NCI-H2081 treated with DMSO at 0.1 percent for 48 hours (cell line): ENCODE measurements around the gene ADAMTS17.

Experiments used
- DNase-seq: peaks from one replicate; lab custom pipeline; 2025; lab: John Stamatoyannopoulos, UW

Gene ADAMTS17

GRCh38 chr15:100252359-100252758 is 89.4 kb downstream of the ADAMTS17 start:
- no peak for DNase-seq

- DNase-seq = no peak
These were observed 91.5 kb downstream of the ADAMTS17 start for GRCh38 chr15:100250176-100250800.

- DNase-seq = no peak
These were observed 92.5 kb downstream of the ADAMTS17 start for GRCh38 chr15:100249096-100249815.

GRCh38 chr15:100248236-100248635 is 93.5 kb downstream of the ADAMTS17 start:
- no peak for DNase-seq

GRCh38 chr15:100247228-100248225 is 94.2 kb downstream of the ADAMTS17 start:
- DNase-seq = no peak

GRCh38 chr15:100245855-100246254 is 95.9 kb downstream of the ADAMTS17 start:
- DNase-seq = no peak

GRCh38 chr15:100245487-100245820 is 96.3 kb downstream of the ADAMTS17 start:
- no peak for DNase-seq

- DNase-seq = no peak
These were observed 96.8 kb downstream of the ADAMTS17 start for GRCh38 chr15:100244796-100245486.

- DNase-seq = no peak
These were observed 98.8 kb downstream of the ADAMTS17 start for GRCh38 chr15:100242989-100243388.

- no peak for DNase-seq
These were observed 99.9 kb downstream of the ADAMTS17 start for GRCh38 chr15:100241572-100242482.

GRCh38 chr15:100236981-100237720 is 104.6 kb downstream of the ADAMTS17 start:
- no peak for DNase-seq

GRCh38 chr15:100235030-100235617 is 106.7 kb downstream of the ADAMTS17 start:
- no peak for DNase-seq

- DNase-seq = no peak
These were observed 107.4 kb downstream of the ADAMTS17 start for GRCh38 chr15:100234158-100235029.

- no peak for DNase-seq
These were observed 111.0 kb downstream of the ADAMTS17 start for GRCh38 chr15:100230784-100231183.

GRCh38 chr15:100229181-100230163 is 112.3 kb downstream of the ADAMTS17 start:
- DNase-seq = no peak

GRCh38 chr15:100227781-100228180 is 114.0 kb downstream of the ADAMTS17 start:
- DNase-seq = no peak

GRCh38 chr15:100226107-100226506 is 115.7 kb downstream of the ADAMTS17 start:
- no peak for DNase-seq
